Measurements from ENCODE around the gene PNPLA3.

The PNPLA3 gene

DNA sequence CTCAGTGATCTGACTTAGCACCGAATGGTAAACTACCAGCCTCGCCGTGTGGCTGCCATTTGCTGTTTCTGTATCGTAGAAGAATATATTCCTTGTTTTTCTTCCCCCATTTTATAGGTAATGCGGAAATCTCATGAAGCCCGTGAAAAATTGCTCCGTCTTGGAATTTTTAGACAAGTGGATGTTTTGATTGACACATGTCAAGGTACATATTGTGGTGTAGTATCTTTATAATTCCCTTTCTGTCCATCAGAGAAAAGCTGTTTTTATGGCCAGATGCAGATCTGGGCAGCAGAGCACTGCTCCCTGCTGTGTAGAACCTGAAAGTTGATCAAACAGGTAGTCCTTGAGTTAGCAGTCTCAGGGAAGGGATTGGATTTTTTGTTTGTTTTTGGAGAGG, 45.0 kb downstream of the PNPLA3 start:
- DNase-seq: no peak

DNA sequence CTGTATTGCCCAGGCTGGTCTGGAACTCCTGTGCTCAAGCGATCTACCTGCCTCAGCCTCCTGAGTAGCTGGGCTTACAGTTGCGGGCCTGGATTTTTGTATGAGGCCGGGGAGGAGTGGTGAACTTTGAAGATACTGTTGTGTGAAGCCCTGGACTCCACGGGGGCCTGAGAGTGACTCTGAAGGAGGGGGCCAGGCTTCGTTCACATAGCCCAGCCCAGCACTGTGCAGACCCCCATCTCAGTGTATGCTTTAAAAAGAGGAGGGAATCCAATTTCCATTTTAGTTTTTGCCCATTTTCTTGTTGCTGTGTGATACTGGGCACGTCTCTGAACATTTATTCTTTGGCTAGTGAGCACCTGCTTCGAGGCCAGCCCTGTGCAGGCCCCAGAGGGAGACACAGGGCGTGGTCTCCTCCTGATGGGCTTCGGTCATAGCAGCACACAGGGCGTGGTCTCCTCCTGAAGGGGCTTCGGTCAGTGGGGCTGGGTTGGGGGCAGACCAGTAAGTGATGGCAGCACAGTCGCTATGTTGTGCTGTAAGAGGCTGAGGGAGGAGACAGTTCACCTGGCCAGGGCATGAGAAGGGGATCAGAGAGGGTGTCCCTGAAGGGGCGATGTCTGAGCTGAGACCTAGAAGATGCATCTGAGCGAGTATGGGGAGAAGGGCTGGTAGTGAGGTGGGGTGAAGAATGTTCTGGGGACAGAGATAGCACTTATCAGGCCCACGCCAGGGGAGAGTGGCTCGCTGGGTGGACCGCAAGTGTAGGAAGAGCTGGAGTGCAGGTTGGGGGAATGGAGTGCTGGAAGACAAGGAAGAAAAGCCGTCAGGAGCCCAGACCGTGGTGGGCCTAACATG, 45.6 kb downstream of the PNPLA3 start:
- no peak for DNase-seq

DNA sequence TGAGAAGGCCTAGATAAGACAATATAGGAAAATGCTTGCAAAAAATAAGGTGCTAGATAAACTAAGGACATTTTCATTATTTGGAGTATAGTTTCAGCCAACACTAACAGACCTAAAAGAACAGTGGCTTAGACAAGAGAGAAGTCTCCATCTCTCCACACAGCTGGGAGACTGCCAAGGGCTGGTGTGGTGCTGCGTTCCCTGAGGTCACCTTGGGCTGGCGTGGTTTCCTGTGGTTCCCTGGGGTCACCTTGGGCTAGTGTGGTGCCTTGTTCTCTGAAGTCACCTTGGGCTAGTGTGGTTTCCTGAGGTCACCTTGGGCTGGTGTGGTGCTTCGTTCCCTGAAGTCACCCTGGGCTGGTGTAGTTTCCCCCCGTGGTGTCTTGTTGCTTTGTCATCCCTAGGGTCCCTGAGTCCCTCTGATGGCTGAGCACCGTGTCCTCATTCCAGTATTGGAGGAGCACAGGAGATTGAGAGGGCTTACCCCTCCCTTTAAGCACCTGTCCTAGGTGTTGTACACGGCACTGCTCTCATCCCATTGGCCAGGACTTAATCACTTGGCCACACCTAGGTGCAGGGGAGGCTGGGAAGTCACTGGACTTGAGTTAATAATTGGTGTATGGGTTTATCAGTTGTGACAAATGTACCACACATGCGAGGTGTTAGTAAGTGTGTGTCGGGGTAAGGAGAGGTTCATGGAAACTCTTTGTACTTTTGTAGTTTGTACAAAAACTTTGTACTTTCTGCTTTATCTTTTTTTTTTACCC, 46.6 kb downstream of the PNPLA3 start:
- no peak for DNase-seq

DNA sequence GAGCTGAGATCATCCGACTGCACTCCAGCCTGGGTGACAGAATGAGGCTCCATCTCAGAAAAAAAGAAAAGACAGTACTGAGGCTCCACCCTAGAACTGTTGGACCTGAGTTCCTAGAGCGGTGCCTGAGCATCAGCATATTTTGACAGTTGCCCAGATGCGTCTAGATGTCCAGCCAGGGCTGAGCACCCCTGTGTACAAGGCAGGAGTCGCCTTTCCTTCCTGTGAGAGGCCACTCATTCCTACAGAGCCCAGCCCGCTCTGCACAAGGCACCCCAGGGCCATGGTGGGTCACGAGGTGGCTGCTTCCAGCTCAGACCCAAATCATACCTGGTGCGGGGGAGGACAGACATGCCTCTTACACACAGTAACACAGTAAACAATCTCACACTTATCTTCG, 47.5 kb downstream of the PNPLA3 start:
- DNase-seq: no peak

DNA sequence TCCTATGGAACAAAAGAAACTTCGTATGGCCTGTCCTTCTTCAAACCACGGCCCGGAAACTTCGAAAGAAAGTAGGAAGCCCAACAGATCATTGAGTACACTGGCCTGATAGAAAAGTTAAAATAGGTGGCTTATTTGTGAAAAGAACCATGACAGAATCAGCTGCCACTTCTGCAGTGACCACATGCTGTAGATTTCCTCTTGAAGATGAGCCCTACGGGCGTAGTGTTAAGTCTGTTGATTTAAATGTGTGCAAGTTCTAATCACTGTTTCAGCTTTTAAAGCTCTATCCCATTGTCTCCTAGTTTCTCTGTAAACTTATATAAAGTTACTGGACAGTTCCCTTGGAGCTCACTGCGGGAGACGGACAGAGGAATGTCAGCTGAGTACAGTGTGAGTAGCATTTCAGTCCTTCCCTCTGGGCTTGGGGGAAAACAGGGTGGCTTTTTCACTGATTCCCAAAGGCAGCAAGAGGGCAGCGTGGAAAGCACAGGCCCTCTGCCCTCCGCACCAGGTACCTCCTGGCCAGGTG, 49.4 kb downstream of the PNPLA3 start:
- DNase-seq: no peak

DNA sequence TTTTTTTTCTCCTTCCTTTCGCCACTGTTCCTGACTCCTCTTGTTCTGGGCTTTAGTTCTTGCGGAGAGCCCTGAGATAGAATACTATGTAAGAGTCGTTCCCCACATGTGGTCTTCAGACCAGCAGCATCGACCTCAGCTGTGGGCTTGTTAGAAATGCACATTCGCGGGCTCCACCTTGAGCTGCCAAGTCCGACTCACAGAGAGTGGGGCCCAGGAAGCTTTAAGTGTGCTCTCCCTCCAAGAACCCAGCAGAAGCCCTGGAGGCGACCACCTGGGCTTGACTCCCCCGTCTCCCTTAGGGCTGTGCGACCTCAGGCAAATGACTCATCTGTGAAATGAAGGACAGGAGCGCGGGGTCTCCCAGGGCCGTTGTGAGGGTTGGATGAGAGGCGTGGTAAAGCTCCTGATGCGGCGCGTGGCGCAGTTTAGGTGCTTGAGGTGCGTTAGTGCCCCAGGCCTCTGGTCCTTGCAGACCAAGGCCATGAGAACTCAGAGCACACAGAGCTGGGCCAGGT, 50.5 kb downstream of the PNPLA3 start:
- no peak for DNase-seq

DNA sequence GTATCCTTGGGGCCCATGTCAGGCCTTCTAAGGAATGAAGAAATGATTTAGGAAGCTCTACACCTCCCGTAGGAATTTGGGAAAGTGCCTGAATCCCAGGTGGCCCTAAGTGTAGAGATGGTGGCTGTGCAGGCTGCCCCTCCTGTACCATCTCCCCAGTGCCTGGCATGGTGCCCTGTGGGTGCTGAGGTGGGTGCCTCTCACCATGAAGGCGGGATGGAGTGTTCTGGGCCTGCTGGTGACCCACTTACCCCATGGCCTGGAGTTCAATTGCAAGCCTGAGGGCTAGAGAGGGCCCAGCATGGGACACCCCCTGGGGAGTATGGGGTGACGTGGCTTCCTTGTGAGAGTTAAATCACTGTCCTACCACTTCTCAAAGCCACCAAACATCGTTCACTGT, 51.4 kb downstream of the PNPLA3 start:
- DNase-seq: no peak

DNA sequence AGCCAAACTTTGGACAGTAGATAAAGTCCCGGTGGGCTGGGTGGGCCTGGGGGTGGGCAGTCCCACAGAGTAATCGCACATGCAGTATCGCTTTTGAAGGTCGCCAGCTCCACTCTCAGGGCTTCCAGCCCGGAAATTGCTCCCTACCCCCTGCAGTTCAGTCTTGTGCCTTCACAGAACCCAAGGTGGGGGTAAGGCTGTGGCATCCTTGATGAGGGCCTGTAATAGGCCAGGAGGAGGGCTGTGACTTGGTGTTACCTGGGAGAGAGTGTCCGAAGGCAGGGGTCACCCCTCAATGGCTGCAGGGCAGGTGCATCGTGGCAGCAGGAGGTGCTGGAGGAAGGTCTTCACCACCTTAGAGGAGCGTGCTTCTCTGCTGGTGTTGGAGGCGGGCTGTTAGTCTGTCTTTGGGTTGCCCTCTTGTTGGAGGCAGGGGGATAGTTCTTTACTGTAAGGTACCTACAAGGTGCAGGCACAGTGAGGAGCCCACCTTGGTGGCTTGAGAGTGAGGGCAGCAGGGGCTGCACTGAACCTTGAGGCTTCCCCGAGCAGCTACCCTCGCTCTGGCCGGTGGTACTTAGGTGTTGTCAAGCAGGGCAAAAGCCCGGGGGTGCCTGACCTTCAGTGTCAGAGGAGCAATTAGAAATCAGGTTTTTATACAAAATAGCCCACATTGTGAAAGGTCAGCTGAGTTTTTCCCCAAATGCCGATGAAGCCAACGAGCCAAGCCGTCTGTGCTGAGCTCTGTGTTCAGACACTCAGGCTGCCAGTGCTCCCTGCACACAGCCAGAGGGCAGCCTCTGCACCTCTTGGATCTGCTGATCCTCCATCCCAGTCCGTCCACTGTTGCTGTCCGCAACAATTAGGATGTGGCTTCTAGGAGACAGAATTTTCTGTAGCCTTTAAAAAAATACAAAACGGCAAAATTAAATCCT, 53.5 kb downstream of the PNPLA3 start:
- no peak for DNase-seq

DNA sequence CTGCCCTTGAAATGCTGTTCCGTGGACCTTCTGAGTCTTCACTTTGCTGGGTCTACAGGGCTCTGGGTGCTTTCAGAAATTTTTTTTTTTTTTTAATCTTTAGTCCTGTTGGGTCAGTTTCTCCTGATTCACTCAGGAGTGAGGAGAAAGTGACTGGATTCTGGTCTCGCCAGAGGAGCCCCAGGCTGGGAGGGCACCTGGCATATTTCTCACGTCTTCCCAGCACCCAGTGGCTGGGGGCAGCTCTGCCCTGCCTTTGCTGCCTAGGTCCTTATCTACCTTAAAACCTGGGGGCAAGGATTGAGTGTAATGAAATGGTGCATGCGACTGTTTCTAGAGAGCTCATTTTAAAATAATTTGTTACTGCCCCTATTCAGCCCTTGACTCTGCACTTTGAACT, 55.0 kb downstream of the PNPLA3 start:
- DNase-seq: no peak

DNA sequence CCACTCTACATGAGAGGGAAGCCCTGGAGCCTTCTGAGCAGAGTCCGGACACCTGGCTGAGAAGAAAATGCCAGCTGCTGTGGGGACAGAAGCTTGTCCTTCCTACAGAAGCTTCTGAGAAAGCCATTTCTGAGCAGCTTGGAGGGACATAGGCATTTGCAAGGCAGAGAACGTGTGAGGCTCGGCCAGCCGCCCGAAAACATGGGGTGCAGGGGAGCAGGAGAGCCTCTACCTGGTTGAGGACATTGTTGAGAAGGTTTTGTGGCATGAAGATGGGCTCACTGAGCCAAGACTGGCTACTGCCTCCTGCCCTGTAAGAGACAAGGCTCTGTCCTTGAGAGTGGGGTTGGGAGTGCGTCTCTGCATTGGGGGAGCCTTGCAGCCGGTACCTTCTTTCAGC, 57.0 kb downstream of the PNPLA3 start:
- no peak for DNase-seq

DNA sequence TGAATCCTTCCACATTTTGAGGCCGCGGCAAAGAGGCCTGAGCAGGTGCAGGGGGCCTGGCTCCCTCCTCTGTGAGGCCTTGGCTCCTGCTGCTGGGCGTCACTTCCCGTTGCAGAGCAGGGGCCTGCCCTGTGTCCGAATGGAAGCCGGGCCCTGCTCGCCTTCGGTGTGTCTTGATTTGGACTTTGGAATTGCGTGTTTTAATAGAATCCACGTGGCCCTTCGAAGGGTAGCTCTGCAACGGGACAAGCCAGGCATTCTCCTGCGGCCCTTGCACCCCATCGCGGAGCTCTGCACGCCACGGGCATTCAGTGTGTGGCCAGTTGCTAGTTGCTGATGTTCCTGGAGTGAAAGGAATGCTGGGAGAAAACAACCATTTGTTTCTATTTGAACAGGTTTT, 57.4 kb downstream of the PNPLA3 start:
- no peak for DNase-seq

DNA sequence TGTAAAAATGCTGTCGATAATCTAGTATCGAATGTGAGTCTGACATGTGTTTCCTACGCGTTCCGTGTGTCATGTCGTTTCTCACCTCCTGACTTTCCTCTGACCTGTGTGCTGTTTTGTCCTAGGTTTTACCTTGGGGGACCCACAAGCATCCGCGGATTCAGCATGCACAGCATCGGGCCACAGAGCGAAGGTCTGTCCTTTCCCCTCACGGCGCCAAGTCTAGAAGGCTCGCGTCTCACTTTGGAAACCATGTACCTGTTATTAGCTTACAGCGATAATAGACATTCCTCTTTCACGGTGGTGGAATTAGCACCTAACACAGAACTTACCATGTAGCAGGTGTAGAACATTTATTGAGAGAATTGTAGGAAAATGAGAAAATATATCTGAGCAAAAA, 60.2 kb downstream of the PNPLA3 start:
- DNase-seq: no peak

DNA sequence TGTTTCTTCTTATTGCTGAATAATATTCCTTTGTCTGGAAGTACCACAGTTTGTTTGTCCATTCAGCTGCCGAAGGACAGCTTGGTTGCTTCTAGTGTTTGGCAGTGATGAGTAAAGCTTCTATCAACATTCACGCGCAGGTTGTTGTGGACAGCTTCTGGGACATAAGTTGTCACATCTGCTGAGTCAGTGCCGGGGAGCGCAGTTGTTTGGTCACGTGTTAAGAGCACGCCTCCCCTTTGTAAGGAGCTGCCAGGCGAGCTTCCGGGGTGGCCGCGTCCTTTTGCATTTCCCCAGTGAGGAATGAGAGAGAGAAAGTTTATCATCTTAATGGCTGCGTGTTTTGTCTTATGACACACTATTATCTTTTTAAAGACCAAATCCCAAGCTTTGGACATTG, 61.9 kb downstream of the PNPLA3 start:
- no peak for DNase-seq

DNA sequence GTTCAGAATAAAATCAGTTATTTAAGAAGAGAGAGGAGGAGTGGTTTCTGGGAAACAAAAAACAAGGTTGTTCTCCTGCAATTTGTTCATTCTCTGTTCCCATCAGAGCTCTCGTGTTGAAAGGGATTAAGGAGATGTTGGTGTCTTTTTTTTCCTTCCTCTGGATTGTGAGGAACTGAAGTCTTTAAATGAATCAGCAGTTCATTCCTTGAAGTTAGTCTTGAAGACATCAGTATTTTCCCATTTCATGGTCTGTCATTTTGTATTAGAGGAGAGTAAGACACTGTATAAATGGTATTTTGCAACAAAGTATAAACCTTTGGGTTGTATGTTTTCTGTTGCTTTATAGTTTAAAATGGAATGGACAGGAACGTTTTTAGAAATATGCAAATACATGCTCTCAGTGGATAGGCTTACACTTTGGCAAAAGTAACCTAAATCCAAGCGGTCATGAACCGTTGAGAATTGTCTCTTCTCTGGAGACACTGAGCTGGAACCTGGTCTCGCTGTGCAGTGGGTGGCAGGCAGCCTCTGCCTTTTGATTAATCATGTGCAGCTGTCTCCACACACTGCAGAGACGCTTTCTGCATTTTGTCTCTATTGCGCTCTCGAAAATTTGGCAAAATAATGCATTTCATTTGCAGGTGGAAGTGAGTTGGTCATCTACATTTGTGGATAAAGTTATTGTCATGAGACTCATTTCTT, 64.7 kb downstream of the PNPLA3 start:
- no peak for DNase-seq

DNA sequence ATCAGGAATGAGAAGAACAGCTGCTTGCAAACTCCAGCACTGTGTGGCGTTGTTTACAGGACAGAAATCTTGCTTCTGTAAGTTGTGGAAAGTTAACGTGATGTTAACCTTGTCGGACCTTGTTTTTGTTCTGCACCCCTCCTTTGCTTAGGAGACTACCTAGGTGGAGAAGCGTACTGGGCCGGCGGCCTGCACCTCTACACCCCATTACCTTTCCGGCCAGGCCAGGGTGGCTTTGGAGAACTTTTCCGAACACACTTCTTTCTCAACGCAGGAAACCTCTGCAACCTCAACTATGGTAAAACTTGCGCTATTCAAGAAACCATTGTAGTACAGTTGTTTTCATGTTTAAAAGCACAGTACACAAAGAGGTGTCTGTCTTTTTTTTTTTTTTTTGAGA, 65.4 kb downstream of the PNPLA3 start:
- DNase-seq: no peak

DNA sequence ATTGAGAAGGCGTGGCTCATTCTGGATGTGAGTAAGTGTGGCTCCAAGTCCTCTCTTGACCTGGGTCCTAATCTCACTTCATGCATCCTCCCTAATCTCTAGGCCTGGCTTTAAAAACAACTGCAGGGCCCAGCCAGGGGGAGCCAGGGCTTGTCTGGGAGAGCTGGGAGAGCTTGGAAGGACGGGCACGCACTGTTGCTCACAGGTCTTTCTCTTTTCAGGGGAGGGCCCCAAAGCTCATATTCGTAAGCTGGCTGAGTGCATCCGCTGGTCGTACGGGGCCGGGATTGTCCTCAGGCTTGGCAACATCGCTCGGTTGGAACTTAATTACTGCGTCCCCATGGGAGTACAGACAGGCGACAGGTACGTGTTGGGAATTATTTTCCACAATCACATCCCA, 66.4 kb downstream of the PNPLA3 start:
- DNase-seq: no peak

DNA sequence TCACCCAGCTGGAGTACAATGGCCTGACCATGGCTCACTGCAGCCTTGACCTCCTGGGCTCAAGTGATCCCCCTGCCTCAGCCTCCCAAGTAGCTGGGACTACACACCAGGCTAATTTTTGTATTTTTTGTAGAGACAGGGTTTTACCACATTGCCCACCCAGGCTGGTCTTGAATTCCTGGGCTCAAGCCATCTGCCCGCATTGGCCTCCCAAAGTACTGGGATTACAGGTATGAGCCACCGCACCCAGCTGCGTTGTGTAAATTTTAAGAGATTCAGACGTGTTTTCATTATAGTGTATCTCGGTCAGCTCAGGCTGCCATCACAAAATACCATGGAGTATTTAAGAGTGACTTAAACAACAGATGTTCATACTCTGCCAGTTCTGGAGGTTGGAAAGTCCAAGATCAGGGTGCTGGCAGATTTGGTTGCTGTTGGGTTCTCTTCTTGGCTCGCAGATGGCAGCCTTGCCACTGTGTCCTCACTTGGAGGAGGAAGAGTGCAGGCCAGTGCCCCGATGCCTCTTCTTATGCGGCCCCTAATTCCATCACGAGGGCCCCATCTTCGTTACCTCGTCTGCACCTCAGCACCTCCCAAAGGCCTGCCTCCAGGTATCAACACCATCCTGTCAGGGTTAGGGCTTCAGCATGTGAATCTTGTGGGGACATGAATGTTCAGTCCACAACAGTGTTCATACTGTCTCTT, 67.9 kb downstream of the PNPLA3 start:
- DNase-seq: no peak

DNA sequence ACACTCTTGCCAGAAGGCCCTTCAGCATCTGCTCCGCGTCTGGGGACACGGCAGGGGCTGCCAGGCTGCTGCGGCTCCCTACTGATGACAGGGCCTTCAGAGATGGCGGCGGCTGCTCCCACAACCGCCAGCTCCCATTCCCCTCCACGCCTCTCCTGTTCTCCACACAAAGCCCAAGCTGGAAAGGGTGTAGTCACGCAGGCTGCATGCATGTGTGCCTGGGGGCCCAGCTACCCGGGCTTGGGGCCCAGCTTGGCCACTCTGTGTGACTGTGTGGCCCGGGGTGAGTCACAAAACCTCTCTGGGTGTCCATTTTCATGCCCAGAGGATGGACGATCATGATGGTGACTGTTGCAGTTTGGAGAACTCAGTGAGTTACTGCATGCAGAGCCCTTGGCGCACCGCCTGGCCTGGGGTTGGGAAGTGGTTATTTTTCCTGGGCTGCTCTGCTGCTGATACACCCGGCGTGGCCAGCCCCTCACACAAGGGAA, 68.8 kb downstream of the PNPLA3 start:
- no peak for DNase-seq

DNA sequence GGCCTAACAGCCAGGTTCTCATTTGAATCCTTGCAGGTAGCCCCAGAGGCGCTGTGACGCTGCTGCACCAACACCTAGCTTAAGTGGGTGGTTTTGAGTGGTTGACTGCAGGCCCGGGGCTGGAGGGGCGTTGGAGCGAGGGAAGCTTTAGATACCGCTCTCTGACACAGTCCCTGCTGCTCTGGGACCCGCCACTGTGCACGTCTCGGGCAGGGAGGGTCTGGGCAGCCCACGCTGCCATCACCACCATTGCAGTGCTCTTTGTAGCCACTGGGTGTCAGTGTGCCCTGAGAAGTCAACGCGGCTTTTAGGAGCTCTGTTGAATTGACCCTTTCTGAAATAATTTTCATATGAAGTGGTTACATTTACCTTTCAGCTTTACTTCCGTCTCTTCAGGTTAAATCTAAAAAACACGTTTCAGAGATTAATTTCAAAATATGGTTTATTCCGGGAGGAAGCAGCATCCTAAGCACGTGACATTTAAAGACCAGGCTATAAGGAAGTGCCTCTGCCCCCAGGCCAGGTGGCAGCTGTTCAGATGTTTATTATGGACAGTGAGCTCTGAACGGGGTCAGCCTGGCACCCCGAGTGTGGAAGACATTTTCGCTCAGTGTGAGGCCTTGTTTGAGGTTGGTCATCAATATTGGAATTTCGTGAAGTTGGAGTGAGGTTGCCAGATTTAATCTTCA, 69.6 kb downstream of the PNPLA3 start:
- DNase-seq: peak; percentile 44

DNA sequence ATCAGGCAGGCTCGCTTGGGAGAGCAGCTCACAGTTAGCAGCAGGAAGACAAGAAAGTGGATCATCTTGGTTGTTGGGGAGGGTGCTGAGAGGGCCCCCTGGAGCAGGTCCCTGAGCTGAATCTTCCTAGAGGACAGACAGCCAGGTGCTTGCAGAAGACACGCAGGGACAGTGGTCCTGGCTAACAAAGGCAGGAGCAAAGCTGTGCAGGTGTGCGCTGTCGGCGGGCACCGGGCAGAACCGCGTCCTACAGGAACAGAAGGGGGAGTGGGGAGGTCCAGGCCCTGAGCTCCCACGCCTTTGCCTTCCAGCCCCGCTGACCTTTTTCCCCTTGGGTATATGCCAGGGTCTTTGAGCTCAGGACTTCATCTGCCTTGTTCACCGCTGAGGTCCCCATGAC, 70.4 kb downstream of the PNPLA3 start:
- no peak for DNase-seq

DNA sequence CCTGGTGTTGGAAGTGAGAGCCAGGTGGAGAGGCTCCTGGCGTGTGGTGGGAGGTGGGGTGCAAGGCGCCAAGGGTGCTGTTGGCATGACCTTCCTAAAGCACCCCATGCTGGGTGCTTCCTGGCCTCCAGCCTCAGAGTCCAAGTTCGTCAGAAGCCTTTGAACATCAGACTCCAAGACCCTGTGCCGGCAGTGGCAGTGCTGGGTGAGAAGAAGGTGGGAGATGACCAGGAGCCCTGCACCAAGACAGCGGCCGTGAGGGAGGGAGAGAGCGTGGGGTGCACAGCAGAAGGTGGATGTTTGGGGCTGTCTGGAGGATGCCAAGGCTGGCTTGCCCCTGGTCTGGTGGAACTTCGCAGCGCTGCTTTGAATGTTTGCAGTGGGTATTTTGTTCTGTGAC, 70.8 kb downstream of the PNPLA3 start:
- DNase-seq: no peak

Data from central memory CD4-positive, alpha-beta T cell (primary cell).